Neural cell (in vitro differentiated cells): Measurements from ENCODE around the gene LPP. TPM values are rescaled to one million over a fixed set of nuclear protein-coding genes. Genes with fewer than 3 reads are reported as not detected.

Experiments used
- H2AFZ ChIP-seq: fragments of 200-600, 300-800 bp; sonication (generic), shearing (Covaris generic); 2 replicates; pipeline ENCODE4 v1.6.0; 2014; ENCODE audit warnings: low read depth, mild to moderate bottlenecking, antibody characterized with exemption, low read length, moderate library complexity
- H3F3A ChIP-seq: fragments of 200-600 bp; shearing (Covaris generic); 2 replicates; pipeline ENCODE4 v1.6.1; 2016; ENCODE audit warnings: mild to moderate bottlenecking, moderate library complexity, mixed read lengths, antibody characterized with exemption, low read length; ENCODE audit not compliant: insufficient read depth, poor library complexity, severe bottlenecking
- H3K27ac ChIP-seq: fragments of 200-600, 300-800 bp; sonication (generic), shearing (Covaris generic); 2 replicates; pipeline ENCODE4 v1.5.1; 2014; ENCODE audit warnings: mild to moderate bottlenecking, low read length, moderate library complexity
- H3K27me3 ChIP-seq: fragments of 300-800, 200-600 bp; sonication (generic), shearing (Covaris generic); 2 replicates; pipeline ENCODE4 v1.6.0; 2014; ENCODE audit warnings: mild to moderate bottlenecking, low read depth, low read length, moderate library complexity; ENCODE audit not compliant: insufficient read depth
- H3K36me3 ChIP-seq: fragments of 300-800, 200-600 bp; sonication (generic), shearing (Covaris generic); 2 replicates; pipeline ENCODE4 v1.5.1; 2014; ENCODE audit warnings: mild to moderate bottlenecking, antibody characterized with exemption, low read length, moderate library complexity; ENCODE audit not compliant: insufficient read depth
- H3K4me2 ChIP-seq: fragments of 300-800, 200-600 bp; sonication (generic), shearing (Covaris generic); 2 replicates; pipeline ENCODE4 v1.6.0; 2014; ENCODE audit warnings: mild to moderate bottlenecking, low read length
- H3K4me3 ChIP-seq: fragments of 300-800, 200-600 bp; sonication (generic), shearing (Covaris generic); 2 replicates; pipeline ENCODE4 v1.5.1; 2014; ENCODE audit warnings: mild to moderate bottlenecking, low read length, moderate library complexity
- H3K79me2 ChIP-seq: fragments of 200-600 bp; shearing (Covaris generic); replicated peaks from 2 replicates; pipeline ENCODE4 v1.6.0; 2014; ENCODE audit warnings: mild to moderate bottlenecking, low read length, moderate library complexity; ENCODE audit not compliant: insufficient read depth
- H3K9ac ChIP-seq: fragments of 300-800, 200-600 bp; sonication (generic), shearing (Covaris generic); 2 replicates; pipeline ENCODE4 v1.6.1; 2016; ENCODE audit warnings: mild to moderate bottlenecking, low read length, mixed read lengths
- H3K9me2 ChIP-seq: fragments of 200-600 bp; shearing (Covaris generic); 2 replicates; pipeline ENCODE4 v1.6.1; 2016; ENCODE audit warnings: mild to moderate bottlenecking, low read length, mixed read lengths; ENCODE audit not compliant: insufficient read depth
- H3K9me3 ChIP-seq: fragments of 200-600, 300-800 bp; sonication (generic), shearing (Covaris generic); 2 replicates; pipeline ENCODE4 v1.6.1; 2016; ENCODE audit warnings: mild to moderate bottlenecking, mixed run types, low read length, moderate library complexity, mixed read lengths
- H4K20me1 ChIP-seq: fragments of 200-600 bp; shearing (Covaris generic); 2 replicates; pipeline ENCODE4 v1.6.1; 2016; ENCODE audit warnings: mild to moderate bottlenecking, mixed run types; ENCODE audit not compliant: insufficient read depth
- CTCF ChIP-seq: fragments of 450-650 bp; IDR thresholded peaks from 2 replicates; pipeline ENCODE4 v1.5.1; 2014; ENCODE audit warnings: antibody characterized with exemption, mild to moderate bottlenecking, moderate library complexity; ENCODE audit not compliant: poor library complexity, severe bottlenecking
- EZH2 ChIP-seq: fragments of 200-600, 300-800 bp; shearing (Covaris generic), sonication (generic); IDR thresholded peaks from 2 replicates; pipeline ENCODE4 v1.6.1; 2014; ENCODE audit warnings: antibody characterized with exemption, low read length, borderline replicate concordance, mild to moderate bottlenecking; ENCODE audit not compliant: insufficient read depth, poor library complexity, severe bottlenecking
- MXI1 ChIP-seq: fragments of 450-650 bp; conservative IDR thresholded peaks from 2 replicates; pipeline ENCODE4 v1.6.1; 2014; ENCODE audit warnings: antibody characterized with exemption, mild to moderate bottlenecking; ENCODE audit not compliant: poor library complexity, severe bottlenecking
- POLR2AphosphoS5 ChIP-seq: IDR thresholded peaks from 2 replicates; pipeline ENCODE4 v1.6.1; 2012
- RAD21 ChIP-seq: fragments of 450-650 bp; conservative IDR thresholded peaks from 2 replicates; pipeline ENCODE4 v1.6.1; 2014; ENCODE audit warnings: antibody characterized with exemption, mild to moderate bottlenecking, moderate library complexity
- TAF1 ChIP-seq: IDR thresholded peaks from 2 replicates; pipeline ENCODE4 v1.6.1; 2012; ENCODE audit warnings: low read depth
- polyA plus RNA-seq: library from polyadenylated mRNA; depleted of rRNA; stranded (reverse); fragments of >200 nt; gene quantifications from 2 replicates; pipeline ENCODE4 v1.2.3, GENCODE V29; 2014

Gene LPP
- polyA plus RNA-seq, 1 donor from 2014 or later = 3.0 TPM

GRCh38 chr3:188510366-188510765 lies 356.4 kb downstream of the LPP start:
- H3K9ac ChIP-seq = no peak overlapping the region
- H3K36me3 ChIP-seq = no peaks in the 10 kb centered on the region
- no peaks in the 10 kb centered on the region for H3K27me3 ChIP-seq
- no peak for TF ChIP-seq TAF1
- TF ChIP-seq MXI1 = no peak
- H3K9me3 ChIP-seq = no peaks in the 10 kb centered on the region
- no peaks in the 10 kb centered on the region for H3F3A ChIP-seq
- H2AFZ ChIP-seq = no peak overlapping the region
- no peaks in the 10 kb centered on the region for H4K20me1 ChIP-seq
- no peaks in the 10 kb centered on the region for H3K79me2 ChIP-seq
- H3K9me2 ChIP-seq = no peaks in the 10 kb centered on the region
- no peak overlapping the region for H3K27ac ChIP-seq
- H3K4me3 ChIP-seq = no peak overlapping the region
- no peak overlapping the region for H3K4me2 ChIP-seq

GRCh38 chr3:188513662-188514328 lies 359.8 kb downstream of the LPP start:
- H3K9ac ChIP-seq = no peak overlapping the region
- H3K79me2 ChIP-seq = no peaks in the 10 kb centered on the region
- H3K27me3 ChIP-seq = no peaks in the 10 kb centered on the region
- no peaks in the 10 kb centered on the region for H4K20me1 ChIP-seq
- H2AFZ ChIP-seq = no peak overlapping the region
- H3K4me3 ChIP-seq = no peak overlapping the region
- H3K27ac ChIP-seq = no peak overlapping the region
- no peak overlapping the region for H3K4me2 ChIP-seq
- no peaks in the 10 kb centered on the region for H3K36me3 ChIP-seq
- no peaks in the 10 kb centered on the region for H3K9me3 ChIP-seq
- no peaks in the 10 kb centered on the region for H3K9me2 ChIP-seq
- H3F3A ChIP-seq = no peaks in the 10 kb centered on the region
- TF ChIP-seq RAD21 (no peak), POLR2AphosphoS5 (no peak), EZH2 (no peak)

GRCh38 chr3:188516515-188516914 lies 362.6 kb downstream of the LPP start:
- Histone ChIP-seq H3K27me3 (no peaks in the 10 kb centered on the region), H4K20me1 (no peaks in the 10 kb centered on the region), H3K9ac (no peak overlapping the region), H3K79me2 (no peaks in the 10 kb centered on the region), H2AFZ (no peak overlapping the region), H3K9me2 (no peaks in the 10 kb centered on the region), H3K36me3 (no peaks in the 10 kb centered on the region), H3K4me2 (no peak overlapping the region), H3K4me3 (no peak overlapping the region), H3K9me3 (no peaks in the 10 kb centered on the region), H3F3A (no peaks in the 10 kb centered on the region), H3K27ac (no peak overlapping the region)
- no peak for TF ChIP-seq MXI1
- no peak for TF ChIP-seq CTCF
- no peak for TF ChIP-seq RAD21
- no peak for TF ChIP-seq POLR2AphosphoS5

- Histone ChIP-seq H3K9me3 (no peaks in the 10 kb centered on the region), H3K79me2 (no peaks in the 10 kb centered on the region), H3K4me2 (no peak overlapping the region), H3K9me2 (no peaks in the 10 kb centered on the region), H3K36me3 (no peaks in the 10 kb centered on the region), H3K9ac (no peak overlapping the region), H3K27ac (no peak overlapping the region), H3K4me3 (no peak overlapping the region), H3K27me3 (no peaks in the 10 kb centered on the region), H2AFZ (no peak overlapping the region), H3F3A (no peaks in the 10 kb centered on the region), H4K20me1 (no peaks in the 10 kb centered on the region)
- no peak for TF ChIP-seq TAF1
- TF ChIP-seq CTCF = no peak
These were observed 364.5 kb downstream of the LPP start for GRCh38 chr3:188518416-188518815.
